Epithelial cell of proximal tubule (primary cell): ENCODE results near the gene KRTAP10-4. TPM values are rescaled to one million over a fixed set of nuclear protein-coding genes. Genes with fewer than 3 reads are reported as not detected.
"Not testable (repeated sequence)": the region's sequence is repeated elsewhere in the genome, so short reads cannot be mapped to it uniquely, and the experiment has no call there.

Experiments
- DNase-seq: peaks from one replicate; pipeline ENCODE4 v3.0.0-alpha.2; 2011; ENCODE audit warnings: low read depth
- H3K4me3 ChIP-seq: 2 replicates; pipeline ENCODE4 v1.5.1; 2011; ENCODE audit warnings: low read depth, mild to moderate bottlenecking, low read length
- CTCF ChIP-seq: conservative IDR thresholded peaks from 2 replicates; pipeline ENCODE4 v1.5.1; 2012; ENCODE audit warnings: low read depth, mild to moderate bottlenecking, low read length
- total RNA-seq: library from RNA; depleted of rRNA; stranded (reverse); fragments of >200 nt; gene quantifications from 2 replicates; pipeline ENCODE4 v1.2.3, GENCODE V29; 2015

KRTAP10-4 gene
- total RNA-seq, 1 donor from 2014 or later, result not detected

- DNase-seq, result no peak
- no peak overlapping the region for H3K4me3 ChIP-seq
- TF ChIP-seq CTCF, result no peak
Observed at GRCh38 chr21:44606495-44606894, 33.0 kb downstream of the KRTAP10-4 start.

GRCh38 chr21:44609193-44609592, 35.7 kb downstream of the KRTAP10-4 start:
- DNase-seq, result no peak
- TF ChIP-seq CTCF, result no peak
- H3K4me3 ChIP-seq, result no peak overlapping the region

GRCh38 chr21:44610157-44610843, 36.8 kb downstream of the KRTAP10-4 start:
- H3K4me3 ChIP-seq, DNase-seq: not testable (repeated sequence)

GRCh38 chr21:44611551-44611950, 38.0 kb downstream of the KRTAP10-4 start:
- TF ChIP-seq CTCF, result no peak
- no peak for DNase-seq
- H3K4me3 ChIP-seq, result no peak overlapping the region

- no peak within 1 kb of the TSS for H3K4me3 ChIP-seq
- no peak for TF ChIP-seq CTCF
- no peak for DNase-seq
Observed at GRCh38 chr21:44612029-44612486, 38.5 kb downstream of the KRTAP10-4 start, which contains the start of gene KRTAP10-8. TSS of gene KRTAP10-8 (plus strand) at chr21:44612079. CDS start at chr21:44612101, 22 bp downstream.

GRCh38 chr21:44612669-44613229, 39.2 kb downstream of the KRTAP10-4 start:
- no peak for TF ChIP-seq CTCF
- DNase-seq, result no peak
- no peak overlapping the region for H3K4me3 ChIP-seq

- DNase-seq, result no peak
- no peak for TF ChIP-seq CTCF
Observed at GRCh38 chr21:44613386-44614155, 40.0 kb downstream of the KRTAP10-4 start.

More at GRCh38 chr21:44613386-44614155, 40.0 kb downstream of the KRTAP10-4 start:
- H3K4me3 ChIP-seq, result no peak overlapping the region
